Stimulated activated CD4-positive, alpha-beta T cell treated with anti-CD3 and anti-CD28 coated beads, Interleukin-1b, Interleukin-23, amount 100 ng/mL, for 24 hours (primary cell): Measurements from ENCODE around the gene CYB5B.
A peak's percentile ranks its signal among the peaks of the same experiment; 100 is the strongest.

Source experiments
- DNase-seq, 4 experiments: peaks; one replicate each; pipeline ENCODE4 v3.0.0-alpha.2; 2020; ENCODE audit warnings: low read depth in 4 of 4, low spot score in 1 of 4

Gene CYB5B

DNA sequence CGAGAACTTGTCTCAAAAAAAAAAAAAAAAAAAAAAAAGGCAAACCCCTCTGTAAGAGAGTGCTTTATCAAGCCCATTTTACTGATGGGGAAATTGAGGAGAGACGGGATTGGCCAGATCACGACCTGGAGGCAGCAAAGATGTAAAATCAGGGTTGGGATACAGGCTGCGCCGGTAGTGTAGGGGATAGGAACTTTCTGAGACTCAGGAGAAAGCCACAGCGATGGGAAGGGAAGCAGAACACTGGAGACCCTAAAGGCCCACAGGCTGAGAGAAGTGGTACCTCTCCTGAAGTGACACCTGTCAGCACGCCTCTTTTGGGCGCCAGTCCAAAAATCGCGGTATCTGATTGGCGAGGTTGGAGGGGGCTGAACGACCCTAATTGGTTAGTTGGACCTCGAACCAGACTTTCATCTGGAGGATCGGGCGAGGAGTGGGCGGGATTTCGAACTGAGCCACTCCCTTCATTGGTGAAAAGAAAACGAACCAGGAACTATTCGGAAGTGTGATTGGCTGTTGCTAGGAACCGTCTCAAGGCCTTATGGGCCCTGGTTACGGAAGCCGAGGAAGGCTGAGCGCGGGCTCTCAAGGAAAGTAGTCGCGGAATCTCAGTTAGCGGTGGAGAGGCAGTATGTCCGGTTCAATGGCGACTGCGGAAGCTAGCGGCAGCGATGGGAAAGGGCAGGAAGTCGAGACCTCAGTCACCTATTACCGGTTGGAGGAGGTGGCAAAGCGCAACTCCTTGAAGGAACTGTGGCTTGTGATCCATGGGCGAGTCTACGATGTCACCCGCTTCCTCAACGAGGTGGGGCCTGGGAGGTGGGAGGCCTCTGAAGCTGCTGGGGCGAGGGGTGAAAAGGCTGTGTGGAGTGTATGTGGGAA lies at the start of gene CYB5B:
TSS of gene CYB5B (plus strand) at position 567 of the 882 bp plus-strand sequence. CDS start at position 632, 65 bp downstream.
- peak; percentile 86 to 95 (median 88) for DNase-seq

GRCh38 chr16:69376393-69377059 lies 47.9 kb upstream of the CYB5B start:
- DNase-seq, result no peak

- no peak for DNase-seq
These were observed 46.4 kb upstream of the CYB5B start for GRCh38 chr16:69378036-69378435.

- DNase-seq, result no peak
These were observed 45.7 kb upstream of the CYB5B start for GRCh38 chr16:69378760-69379159.

GRCh38 chr16:69381231-69381630 lies 43.2 kb upstream of the CYB5B start:
- DNase-seq, result no peak

GRCh38 chr16:69382421-69382820 lies 42.0 kb upstream of the CYB5B start:
- DNase-seq, result no peak

DNA sequence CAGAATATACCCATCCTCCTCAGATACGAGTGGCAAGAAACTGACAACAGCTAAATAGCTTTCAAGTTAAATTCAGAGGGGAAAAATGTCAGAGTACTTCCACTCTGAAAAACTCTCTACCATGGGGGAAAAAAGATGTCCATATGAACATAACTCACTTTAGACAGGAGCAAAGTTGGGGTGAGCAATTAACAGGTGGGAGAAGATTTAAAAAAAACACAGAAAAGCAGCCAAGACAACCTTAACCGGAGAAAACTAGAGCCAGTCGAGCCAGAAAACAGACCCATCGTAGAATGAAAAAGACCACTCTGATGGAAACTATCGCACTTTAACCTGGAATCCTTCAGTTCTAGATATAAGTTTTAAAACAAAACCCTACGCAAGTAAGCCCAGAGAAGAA lies 39.4 kb upstream of the CYB5B start:
- DNase-seq, result no peak

- DNase-seq, result no peak
These were observed 37.8 kb upstream of the CYB5B start for GRCh38 chr16:69386596-69386995.

DNA sequence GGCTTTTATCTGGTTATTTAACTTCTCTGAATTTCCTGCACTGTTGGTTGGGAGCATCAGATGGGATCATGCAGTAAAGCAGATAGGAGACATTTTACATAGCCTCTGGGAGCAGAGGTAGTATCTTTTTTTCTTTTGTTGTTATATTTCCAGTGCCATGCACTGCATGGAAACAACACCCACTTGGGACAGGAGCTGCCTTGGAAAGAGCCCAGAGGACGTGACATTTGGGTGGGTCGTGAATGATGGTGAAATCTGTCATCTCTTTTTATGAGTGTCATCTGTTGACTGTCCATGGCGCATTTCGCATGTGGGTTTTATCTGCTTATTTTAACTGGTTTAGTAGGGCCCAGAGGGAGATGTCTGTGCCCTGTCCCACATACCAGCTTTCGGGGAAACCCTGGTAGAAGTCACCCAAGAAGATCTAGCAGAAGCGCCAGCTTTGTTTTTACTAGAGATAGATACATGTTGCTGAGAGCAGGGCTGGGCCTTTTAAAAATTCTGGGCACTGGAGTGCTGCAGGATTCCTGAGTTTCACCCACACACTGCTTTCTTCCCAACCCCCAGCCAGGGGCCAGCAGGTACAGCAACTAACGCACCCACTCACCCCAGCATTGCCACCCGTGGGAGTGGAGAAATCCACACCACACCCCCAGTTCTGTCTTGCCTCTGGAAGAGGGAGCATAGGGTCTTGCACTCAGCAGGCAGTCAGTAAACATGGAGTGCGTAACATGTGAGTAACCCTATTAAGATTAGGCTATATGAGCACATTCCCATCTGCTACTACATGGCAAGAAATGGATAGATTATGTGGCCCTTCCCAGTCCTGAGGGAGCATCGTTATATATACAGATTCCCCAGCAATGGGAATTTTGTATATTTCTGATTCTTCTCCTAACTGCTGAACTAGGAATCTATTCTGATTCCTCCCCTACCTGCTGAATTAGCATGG lies 30.2 kb upstream of the CYB5B start:
- DNase-seq, result no peak

DNA sequence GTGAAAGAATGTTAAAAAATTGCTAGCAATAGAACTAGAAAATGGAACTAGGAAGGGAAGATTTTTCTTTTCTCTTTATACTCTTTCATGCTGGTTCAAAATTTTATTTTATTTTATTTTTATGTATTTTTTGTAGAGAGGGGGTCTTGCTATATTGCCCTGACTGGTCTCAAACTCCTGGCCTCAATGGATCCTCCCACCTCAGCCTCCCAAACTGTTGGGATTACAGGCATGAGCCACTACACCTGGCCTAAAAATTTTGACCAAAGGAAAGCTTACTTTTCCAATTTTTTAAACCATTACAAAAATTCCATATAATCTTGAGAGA lies 28.6 kb upstream of the CYB5B start:
- DNase-seq, result no peak

- peak; percentile 49 to 68 (median 57) for DNase-seq
These were observed 28.0 kb upstream of the CYB5B start for GRCh38 chr16:69396187-69397061.

- no peak for DNase-seq
These were observed 26.4 kb upstream of the CYB5B start for GRCh38 chr16:69397821-69398521.

GRCh38 chr16:69399361-69399760 lies 25.1 kb upstream of the CYB5B start:
- DNase-seq, result no peak

DNA sequence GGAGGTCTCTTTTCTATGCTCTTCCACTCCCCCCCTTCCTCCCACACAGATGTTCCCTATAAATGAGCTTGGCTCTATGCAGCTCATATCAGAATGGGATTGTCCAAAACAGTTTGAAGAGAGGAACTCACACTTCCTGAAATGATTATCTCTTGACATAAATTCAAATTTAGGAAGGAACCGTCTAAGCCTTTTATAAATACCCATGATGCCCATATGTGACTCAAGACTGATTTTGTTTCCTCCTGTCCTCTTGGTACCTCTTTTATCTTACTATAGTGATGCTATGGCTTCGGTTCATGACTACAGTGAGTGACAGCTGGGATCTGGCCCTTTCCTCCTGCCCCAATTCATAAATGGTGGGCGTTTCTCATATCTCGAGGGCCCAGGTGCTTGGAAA lies 22.0 kb upstream of the CYB5B start:
- DNase-seq, result no peak

DNA sequence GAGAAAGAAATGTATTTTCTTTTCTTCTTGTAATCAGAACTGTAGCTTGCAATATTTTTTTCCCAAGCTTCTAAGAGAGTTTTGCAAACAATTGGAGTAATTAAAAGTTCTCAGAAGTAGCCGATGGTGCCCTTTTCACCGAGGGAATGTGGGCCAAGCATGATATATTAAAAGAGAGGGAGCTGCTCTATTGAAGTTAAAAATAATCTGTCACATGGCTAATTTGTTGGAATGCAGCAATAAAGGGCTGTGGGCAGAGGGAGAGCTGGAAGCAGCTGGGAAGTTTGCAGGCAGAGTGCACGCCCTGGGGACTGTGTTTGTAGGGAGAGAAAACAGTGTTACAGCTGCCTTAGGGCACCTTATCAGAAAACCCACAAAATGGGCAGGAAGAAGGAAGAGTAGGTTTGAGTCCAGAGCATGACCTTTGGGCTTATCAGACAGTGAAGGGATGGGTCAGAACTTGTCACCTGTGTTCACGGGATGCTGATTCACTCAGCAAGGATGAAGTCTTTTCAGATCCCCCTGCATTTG lies 20.1 kb upstream of the CYB5B start:
- DNase-seq, result no peak

DNA sequence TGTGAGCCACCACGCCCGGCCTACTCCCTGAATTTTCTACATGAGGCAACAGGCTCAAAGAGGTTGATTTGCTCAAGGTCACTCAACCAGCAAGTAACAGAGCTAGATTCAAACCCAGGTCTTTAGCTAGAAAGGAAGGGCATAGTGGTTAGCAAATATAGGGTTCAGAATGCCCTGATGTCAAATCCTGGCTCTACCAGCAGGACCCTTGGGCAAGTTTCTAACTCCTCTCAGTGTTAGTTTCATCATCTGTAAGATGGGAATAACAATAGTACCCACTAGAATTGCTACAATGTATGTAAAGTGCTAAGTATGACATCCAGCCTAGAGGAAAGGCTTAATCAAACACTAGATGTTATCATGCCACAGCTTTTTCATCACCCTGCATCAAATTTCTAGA lies 19.1 kb upstream of the CYB5B start:
- DNase-seq, result no peak

GRCh38 chr16:69405757-69406156 lies 18.7 kb upstream of the CYB5B start:
- DNase-seq, result no peak

DNA sequence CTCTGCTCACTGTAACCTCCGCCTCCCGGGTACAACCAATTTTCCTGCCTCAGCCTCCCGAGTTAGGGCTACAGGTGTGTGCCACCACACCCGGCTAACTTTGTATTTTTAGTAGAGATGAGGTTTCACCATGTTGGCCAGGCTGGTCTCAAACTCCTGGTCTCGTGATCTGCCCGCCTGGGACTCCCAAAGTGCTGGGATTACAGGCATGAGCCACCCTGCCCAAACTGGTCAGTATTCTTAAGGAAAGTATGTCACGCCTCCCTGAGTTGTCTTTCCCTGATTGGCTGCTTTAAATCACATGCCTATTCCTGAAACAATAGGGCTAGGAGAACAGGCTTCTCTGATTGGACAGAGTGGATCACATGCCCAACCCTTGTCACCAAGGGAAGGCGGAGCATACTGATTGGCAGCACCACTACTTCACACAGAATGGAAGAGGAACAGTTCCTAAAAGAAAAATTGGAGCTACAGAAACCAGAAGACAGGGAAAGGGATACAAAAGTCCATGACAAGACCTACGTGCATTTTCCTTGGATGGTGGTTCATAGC lies 17.6 kb upstream of the CYB5B start:
- no peak for DNase-seq

- no peak for DNase-seq
These were observed 16.6 kb upstream of the CYB5B start for GRCh38 chr16:69407702-69408323.
